Stimulated activated CD4-positive, alpha-beta T cell treated with anti-CD3 and anti-CD28 coated beads, Interleukin-1b, Interleukin-23, amount 100 ng/mL, for 24 hours (primary cell): ENCODE results near the gene MAPK7.
A peak's percentile ranks its signal among the peaks of the same experiment; 100 is the strongest.

Experiments used
- DNase-seq, 4 experiments: peaks; one replicate each; pipeline ENCODE4 v3.0.0-alpha.2; 2020; ENCODE audit warnings: low read depth in 4 of 4, low spot score in 1 of 4

Gene MAPK7

DNA sequence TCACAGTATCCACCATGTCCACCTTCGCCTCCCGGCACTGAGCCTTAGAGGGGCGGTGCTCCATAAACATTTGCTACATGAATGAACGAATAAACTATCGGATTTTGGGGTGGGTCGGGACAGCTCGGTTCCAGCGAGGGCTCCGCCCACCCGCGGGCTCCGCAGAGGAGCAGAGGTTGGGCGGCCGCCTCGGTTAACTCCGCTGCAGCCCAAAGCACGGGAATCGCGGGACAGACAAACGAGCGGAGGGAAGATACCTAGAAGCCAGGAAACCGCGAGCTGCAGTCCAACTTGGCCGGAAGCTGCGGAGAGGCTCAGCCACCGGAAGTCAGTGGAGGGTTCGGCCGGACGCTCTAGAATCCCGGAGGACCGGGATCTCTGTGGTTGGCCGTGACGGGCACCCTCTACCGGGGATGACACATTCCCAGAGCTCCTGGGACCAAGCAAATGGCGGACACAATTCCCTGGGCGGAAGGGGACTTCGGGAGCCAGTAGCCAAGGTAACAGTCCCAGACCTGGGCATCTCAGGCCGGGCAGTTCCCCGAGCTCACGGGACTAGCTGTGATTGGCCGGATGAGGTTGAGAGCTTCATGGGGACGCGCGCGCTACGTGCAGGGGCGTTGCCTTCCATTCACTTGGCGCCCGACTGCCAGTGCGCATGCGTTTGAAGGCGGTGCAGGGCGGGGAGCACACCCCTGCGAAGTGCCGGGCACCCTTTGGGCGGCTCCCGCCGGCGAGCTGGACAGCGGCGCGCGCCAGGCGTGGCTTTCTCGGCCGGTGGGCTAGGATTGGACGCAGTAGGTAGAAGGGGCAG lies 489 bp upstream of the MAPK7 start:
- peak; percentile 73 to 94 (median 82) for DNase-seq

DNA sequence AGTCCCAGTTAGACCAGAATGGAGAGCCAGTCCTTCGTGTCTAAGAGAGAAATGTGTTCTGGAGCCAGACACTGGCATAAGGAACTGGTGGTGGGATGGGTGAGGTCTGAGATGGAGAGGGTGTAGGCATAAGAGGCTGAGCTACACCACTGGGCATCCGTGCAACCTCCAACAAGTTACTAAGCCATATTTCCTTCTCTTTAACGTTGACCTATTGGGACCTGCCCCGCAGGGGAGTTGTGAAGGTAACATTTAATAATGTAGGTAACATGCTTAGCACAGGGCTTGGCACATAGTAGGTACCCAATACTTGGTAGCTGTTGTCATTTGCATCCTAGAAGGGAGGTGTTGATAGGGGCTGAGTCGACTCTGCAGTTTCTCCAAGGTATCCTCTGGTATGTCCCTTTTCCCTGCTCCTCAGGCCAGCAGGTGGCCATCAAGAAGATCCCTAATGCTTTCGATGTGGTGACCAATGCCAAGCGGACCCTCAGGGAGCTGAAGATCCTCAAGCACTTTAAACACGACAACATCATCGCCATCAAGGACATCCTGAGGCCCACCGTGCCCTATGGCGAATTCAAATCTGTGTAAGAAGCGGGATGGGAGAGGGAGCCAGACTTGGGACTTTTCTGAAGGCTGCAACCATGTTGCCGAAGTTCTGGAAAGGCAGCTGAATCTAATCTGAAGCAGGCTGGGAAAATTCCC lies 1.2 kb downstream of the MAPK7 start:
- DNase-seq: no peak

DNA sequence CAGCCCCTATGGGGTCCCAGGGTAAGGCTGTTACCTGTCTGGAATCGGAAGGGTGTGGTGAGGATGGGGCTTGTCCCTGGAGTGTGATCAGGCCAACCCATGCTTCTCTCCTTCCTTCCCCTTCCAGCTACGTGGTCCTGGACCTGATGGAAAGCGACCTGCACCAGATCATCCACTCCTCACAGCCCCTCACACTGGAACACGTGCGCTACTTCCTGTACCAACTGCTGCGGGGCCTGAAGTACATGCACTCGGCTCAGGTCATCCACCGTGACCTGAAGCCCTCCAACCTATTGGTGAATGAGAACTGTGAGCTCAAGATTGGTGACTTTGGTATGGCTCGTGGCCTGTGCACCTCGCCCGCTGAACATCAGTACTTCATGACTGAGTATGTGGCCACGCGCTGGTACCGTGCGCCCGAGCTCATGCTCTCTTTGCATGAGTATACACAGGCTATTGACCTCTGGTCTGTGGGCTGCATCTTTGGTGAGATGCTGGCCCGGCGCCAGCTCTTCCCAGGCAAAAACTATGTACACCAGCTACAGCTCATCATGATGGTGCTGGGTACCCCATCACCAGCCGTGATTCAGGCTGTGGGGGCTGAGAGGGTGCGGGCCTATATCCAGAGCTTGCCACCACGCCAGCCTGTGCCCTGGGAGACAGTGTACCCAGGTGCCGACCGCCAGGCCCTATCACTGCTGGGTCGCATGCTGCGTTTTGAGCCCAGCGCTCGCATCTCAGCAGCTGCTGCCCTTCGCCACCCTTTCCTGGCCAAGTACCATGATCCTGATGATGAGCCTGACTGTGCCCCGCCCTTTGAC lies 2.4 kb downstream of the MAPK7 start:
- no peak for DNase-seq

DNA sequence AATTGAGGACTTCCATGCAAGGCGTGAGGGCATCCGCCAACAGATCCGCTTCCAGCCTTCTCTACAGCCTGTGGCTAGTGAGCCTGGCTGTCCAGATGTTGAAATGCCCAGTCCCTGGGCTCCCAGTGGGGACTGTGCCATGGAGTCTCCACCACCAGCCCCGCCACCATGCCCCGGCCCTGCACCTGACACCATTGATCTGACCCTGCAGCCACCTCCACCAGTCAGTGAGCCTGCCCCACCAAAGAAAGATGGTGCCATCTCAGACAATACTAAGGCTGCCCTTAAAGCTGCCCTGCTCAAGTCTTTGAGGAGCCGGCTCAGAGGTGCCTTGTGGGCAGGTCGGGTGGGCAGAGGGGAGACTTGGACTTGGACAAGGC lies 3.1 kb downstream of the MAPK7 start:
- no peak for DNase-seq

DNA sequence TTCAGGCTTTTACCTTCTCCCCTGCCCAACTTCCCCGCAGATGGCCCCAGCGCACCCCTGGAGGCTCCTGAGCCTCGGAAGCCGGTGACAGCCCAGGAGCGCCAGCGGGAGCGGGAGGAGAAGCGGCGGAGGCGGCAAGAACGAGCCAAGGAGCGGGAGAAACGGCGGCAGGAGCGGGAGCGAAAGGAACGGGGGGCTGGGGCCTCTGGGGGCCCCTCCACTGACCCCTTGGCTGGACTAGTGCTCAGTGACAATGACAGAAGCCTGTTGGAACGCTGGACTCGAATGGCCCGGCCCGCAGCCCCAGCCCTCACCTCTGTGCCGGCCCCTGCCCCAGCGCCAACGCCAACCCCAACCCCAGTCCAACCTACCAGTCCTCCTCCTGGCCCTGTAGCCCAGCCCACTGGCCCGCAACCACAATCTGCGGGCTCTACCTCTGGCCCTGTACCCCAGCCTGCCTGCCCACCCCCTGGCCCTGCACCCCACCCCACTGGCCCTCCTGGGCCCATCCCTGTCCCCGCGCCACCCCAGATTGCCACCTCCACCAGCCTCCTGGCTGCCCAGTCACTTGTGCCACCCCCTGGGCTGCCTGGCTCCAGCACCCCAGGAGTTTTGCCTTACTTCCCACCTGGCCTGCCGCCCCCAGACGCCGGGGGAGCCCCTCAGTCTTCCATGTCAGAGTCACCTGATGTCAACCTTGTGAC lies 3.6 kb downstream of the MAPK7 start:
- DNase-seq: no peak

DNA sequence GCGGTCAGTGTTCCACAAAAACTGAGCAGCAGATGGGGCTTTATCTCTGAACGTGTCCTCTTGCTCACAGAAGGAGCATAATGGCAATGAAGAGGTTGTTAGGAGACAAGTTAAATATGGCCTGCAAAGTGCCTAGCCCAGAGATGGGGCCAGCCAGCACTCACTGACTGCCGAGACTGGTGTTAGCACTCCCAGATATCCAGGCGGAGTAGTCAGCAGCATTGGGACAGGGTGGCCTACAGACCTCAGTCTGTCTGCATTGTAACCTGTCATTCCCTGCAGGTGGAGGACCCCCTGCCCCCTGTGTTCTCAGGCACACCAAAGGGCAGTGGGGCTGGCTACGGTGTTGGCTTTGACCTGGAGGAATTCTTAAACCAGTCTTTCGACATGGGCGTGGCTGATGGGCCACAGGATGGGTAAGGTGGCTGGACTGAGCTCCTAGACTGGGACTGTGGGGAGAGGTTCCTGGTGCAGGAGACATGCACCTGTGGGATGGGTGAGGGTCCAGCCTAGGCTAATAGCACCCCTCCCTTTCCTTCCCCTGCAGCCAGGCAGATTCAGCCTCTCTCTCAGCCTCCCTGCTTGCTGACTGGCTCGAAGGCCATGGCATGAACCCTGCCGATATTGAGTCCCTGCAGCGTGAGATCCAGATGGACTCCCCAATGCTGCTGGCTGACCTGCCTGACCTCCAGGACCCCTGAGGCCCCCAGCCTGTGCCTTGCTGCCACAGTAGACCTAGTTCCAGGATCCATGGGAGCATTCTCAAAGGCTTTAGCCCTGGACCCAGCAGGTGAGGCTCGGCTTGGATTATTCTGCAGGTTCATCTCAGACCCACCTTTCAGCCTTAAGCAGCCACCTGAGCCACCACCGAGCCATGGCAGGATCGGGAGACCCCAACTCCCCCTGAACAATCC lies 4.5 kb downstream of the MAPK7 start:
- DNase-seq: no peak

DNA sequence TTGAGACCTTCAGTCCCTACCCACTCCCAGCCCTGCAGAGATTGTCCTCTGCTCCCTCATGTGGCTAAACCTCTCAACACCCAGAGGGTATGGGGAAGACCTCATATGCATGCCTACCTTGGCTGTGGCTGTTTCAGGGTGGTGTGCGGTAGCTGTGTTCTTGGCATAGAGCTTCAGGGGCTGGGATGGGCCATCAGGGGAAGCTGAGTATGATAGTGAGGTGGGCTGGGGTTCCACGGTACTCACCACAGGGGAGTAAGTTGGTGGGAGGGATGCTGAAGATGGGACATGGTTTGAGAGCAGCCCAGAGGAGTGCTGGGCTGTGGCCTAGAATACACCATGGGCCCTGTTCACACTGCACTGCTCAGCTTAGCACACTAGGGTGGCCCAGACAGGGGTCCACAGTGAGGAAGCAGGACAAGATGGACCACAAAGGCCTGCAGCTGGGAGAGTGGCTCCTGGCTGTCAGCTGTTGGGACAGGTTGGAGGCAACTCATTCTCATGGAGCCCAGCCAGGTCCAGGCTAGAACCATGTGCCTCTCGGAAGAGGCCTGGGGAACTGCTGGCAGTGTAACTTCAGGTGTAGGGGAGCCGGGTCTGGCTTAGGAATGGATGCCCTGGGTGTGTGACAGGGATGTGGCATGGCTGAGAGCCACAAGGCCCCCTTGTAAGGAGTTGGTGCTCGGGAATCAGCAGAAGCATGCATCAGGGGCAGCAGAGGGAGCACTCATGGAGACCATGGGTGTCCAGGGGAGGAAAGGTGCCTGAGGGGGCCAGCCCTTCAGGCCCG lies 5.6 kb downstream of the MAPK7 start:
- DNase-seq: no peak

DNA sequence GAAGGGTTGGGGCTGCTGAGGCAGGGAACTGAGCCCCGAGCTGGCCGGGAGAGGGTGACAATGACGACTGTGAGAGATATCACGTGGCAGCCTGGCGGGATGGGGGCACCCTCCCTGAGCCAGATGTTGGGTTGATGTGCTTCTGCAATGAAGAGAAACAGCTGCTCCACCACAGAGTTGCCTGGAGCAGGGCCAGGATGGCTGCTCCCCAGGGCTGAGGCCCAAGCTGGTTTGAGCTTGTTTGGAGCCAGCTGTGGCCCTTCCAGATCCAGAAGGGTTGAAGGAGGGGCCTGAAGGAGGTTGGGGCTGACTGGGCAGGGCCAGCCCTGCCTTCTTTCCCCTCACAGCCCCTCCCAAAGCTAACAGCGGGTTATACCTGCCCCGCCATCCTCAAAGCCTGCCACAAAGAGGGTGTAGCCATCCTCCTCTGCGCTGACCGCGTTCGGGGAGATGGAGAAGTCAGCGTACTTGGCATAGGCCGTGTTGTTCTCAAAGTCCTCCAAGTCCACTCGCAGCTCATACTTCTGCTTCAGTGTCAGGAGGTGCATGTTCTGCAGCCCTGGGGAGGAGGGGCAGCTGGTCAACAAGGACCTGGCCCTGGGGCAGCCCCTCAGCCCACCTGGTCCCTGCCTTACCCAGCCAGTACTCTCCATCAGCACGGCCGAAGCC lies 6.6 kb downstream of the MAPK7 start:
- DNase-seq: no peak

DNA sequence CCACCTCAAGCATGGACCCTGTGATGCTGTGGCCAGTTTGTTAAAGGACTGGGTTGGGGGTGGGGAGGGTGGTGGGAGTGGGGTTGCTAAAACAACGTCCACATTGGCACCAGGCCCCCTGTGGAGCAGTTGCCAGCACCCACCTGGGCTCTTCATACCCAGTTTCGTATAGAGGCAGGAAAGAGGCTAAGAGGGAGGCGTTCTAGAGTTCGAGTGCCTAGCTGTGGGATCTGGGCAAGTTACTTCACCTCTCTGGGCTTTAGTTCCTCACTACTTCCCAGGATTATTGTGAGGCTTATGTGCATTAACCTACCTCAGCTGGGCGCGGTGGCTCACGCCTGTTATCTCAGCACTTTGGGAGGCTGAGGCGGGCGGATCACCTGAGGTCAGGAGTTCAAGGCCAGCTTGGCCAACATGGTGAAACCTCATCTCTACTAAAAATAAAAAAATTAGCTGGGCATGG lies 7.3 kb downstream of the MAPK7 start:
- DNase-seq: no peak

DNA sequence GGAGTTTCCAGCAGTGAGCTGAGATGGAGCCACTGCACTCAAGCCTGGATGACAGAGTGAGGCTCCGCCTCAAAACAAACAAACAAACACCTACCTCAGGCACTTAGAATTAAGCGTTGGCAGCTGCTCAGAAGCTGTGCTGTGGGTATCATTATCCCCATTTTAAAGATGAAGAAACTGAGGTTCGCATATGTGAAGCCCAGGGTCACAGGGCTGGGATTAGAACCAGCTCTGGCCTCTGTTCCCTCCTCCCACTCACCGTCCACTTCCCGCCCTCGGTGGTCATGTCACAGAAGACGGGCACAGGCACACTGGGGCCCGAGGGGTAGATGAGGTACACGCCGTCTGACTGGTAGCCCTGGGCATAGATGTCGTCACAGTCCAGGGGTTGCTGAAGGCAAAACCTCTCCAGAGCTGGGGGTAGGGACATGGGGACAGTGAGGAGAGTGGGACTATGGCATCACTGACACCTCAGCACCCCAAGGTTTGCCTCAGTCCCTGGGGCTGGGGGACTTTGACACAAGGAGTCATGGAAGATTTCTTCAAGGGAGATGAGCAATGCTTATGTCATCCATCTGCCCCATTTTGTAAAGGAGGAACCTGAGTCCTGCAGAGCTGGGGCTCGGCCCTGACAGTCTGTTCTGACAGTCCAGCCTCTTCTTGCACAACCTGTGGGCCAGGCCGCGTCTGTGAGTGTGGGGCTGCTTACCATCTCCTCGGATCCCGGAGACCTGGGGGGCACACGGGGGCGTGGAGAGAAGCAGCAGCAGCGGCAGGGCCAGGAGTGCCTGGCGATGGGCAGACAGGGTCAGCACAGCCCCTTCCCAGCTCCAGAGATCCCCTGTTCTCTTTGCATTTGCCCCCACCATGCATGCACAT lies 8.0 kb downstream of the MAPK7 start:
- DNase-seq: no peak

DNA sequence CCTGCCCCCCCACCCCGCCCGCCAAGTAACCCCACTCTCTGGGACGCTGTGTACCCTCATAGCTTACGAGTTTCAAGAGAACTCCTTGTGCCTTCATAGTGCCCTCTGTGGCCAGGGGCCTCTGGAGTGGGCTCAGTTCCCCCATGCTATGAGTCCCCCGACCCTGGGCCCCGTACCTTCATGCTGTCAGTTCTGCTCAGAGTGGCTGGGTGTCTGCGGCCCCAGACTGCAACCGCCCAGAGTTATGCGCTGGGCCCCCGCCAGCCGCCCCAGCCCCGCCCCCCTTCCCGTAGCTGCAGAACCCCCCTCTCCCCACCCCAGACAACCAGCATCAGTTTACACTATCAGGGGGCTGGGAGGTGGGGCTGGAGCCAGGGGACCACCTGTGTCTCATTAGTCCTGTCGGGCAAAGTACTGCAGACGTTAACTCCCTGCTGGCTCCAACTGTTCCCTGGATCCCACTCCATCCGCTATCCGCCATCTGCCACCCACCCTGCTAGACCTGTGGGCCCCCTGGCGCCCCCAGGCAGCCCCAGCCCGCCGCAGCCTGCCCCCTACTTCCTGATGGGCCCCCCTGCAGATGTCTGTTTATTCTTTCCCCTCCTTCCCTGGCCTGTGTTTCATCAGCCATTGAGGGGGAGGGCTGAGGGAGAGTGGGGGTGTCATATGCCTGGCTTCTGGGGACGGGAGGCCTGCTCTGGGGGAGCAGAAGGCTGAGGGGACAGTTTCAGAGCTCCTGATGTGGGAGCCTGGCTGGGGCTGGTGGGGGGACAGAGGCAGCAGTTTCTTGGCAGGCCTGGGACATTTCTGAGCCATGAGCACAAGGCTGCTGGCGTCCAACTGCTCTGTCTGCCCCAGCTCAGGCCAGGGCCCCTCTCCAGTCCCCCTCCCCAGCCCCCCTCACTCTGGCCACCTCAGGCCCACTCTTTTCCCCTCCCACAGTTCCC lies 8.9 kb downstream of the MAPK7 start, which contains the start of gene MFAP4:
TSS of gene MFAP4 (minus strand) at position 217 of the 947 bp plus-strand sequence. CDS start at position 182, 35 bp downstream.
- no peak for DNase-seq

DNA sequence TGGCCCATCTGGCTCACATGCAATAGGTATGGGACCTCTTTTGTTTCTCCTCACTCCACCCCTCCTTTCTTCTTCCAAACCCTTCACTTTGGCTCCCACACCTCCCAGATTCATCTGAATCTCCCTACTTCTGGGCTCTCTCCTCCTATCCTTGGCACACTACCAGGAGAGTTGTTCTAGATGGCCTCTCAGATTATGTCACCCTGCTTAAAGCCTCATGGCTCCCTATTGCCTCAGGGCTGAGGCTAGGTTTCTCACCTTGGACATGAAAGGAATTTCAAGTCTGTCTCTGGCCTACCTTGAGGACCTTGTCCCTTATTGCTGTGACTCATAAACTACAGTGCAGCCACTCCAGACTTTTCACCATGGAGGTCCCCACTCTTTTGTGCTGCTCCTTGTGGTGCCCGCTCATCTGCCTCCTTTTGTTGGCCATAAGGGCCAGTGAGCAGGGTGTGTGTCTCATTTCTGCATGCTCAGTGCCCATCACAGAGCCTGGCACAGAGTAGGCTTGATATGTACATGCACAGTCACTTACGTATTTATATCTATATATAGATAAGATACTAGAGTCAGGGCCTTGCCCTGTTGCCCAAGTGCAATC lies 9.7 kb downstream of the MAPK7 start:
- no peak for DNase-seq

DNA sequence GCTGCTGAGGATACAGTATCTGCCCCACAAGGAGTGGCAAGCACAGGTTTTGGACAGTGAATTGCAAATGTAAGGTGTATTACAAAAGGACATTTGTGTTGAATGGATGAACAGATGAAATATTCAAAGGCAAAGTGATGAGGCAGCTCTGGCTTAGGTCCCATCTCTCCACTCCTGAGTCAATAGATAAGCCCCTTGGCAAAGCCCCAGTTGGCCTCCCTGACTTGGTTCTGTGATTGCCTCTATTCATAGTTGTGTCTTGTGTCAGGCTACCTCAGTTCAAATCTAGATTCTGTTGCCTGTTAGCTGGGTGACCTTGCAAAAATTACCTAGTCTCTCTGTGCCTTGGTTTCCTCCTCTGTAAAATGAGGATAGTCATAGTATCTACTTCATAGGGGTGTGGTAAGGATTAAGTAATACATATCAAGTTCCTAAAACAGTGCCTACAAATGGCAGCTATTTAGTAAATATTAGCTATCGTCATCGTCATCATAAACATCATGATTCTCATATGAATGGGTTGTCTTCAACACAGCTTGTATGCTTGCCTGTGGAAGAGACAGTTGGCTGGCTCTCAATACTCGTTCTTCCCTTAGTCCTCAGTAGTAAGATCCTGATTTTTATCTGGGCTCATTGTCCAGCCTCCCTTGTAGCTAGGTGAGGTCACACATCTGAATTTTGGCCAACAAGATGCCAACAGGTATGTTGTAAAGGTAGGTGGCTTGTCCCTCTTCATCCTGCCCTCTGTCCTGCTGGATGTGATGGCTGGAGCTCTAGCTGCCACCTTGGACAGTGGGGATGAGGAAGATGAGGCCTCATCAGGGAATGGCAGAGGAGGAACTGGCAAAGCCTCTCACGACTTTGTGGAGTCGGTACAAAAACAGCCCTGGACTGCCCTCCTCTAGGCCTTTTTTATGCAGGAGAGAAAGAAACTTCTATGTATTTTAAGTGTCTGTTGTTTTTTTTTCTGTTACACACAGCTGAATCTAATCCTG lies 10.8 kb downstream of the MAPK7 start:
- DNase-seq: no peak

DNA sequence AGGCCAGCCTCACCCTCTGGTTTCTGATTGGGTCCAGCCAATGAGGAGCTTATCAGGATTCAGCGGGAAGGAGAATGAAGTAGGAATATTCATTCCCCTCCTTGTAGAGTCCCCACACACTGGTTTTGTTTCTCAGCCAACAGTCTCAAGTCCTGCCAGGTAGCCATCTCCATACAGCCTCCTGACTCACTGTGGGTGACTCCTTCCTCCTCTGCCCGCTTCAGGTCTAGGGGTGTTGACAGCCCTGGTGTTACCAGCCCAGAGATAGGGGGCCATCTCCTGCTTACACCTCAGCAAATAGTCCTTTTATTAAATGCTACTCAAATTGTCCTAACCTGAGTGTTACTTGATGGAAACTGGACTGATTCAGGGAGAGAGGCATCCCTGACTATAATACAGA lies 12.7 kb downstream of the MAPK7 start:
- no peak for DNase-seq

DNA sequence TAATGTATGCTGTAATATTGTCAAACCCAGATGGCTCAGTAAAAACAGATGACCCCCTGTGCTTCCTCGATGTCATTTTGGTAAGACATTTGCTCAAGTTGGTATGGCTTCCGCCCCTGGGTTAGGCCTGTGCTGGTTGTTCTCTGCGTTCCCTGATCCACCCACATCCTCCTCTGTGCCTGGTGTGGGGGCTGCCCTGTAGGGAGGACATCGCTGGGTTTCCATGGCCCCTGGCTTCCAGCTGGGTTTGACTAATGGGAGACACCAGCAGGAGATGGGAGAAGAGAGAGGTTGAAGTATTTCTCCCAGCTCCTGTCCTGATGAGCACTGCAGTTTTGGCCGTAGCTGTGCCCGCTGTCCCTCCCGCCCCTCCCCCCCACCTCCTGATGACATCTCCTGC lies 13.1 kb downstream of the MAPK7 start:
- DNase-seq: no peak
